Esophagus squamous epithelium (tissue), 5 donors: ENCODE results near the gene CNTN2. TPM values are rescaled to one million over a fixed set of nuclear protein-coding genes. Genes with fewer than 3 reads are reported as not detected.

ENCODE experiments used
- DNase-seq: peaks from one replicate; lab custom pipeline; 2025; lab: John Stamatoyannopoulos, UW
- H3K27ac ChIP-seq, 4 donors: fragments of 200-600 bp; sonication (generic); one replicate each; pipeline ENCODE4 v1.5.1; 2016 to 2019; ENCODE audit warnings: mild to moderate bottlenecking in 1 of 4
- H3K27me3 ChIP-seq, 4 donors: fragments of 200-600 bp; sonication (generic); 1 replicate in 3 of 4; 2 replicates in 1 of 4; pipeline versions ENCODE4 v1.5.1 to v1.6.0; 2017 to 2021; ENCODE audit warnings: antibody characterized with exemption in 1 of 4
- H3K36me3 ChIP-seq, 3 donors: fragments of 200-600 bp; sonication (generic); one replicate each; pipeline ENCODE4 v1.5.1; 2016 to 2019
- H3K4me1 ChIP-seq, 3 donors: fragments of 200-600 bp; sonication (generic); one replicate each; pipeline ENCODE4 v1.5.1; 2017 to 2019
- H3K4me3 ChIP-seq, 4 donors: fragments of 200-600 bp; sonication (generic); 1 replicate in 3 of 4; 2 replicates in 1 of 4; pipeline ENCODE4 v1.5.1; 2016 to 2019; ENCODE audit warnings: mild to moderate bottlenecking in 2 of 4, moderate library complexity in 1 of 4
- H3K9me3 ChIP-seq, 3 donors: fragments of 200-600 bp; sonication (generic); one replicate each; pipeline ENCODE4 v1.5.1; 2016 to 2019
- POLR2A ChIP-seq, 4 donors: fragments of 450-650 bp; IDR thresholded peaks; one replicate each; pipeline ENCODE4 v1.6.1; 2017; ENCODE audit warnings: antibody characterized with exemption in 4 of 4, mild to moderate bottlenecking in 4 of 4, moderate library complexity in 3 of 4
- WGBS, 2 donors: methylation state at CpG; one replicate each; pipeline ENCODE4 v1.1.5; 2018; 5-methylcytosine and 5-hydroxymethylcytosine counted together
- intact Hi-C: fragments of 100-400 bp; cut with DNase I; formaldehyde crosslinking; loops from one replicate; pipeline ENCODE4 v1.15.0; 2022
- total RNA-seq, 4 donors: library from RNA; depleted of rRNA; stranded (reverse); fragments of >200 nt; gene quantifications; one replicate each; pipeline ENCODE4 v1.1.0, GENCODE V29; 2016
- TF ChIP-seq, protein P1 (sequence below), 6 experiments: fragments of 450-650 bp in 4 of 6; fragments of 200-600 bp in 2 of 6; sonication (generic) in 2 of 6; IDR thresholded peaks; one replicate each; pipeline ENCODE4 v1.5.1; 2016 to 2019; ENCODE audit warnings: antibody characterized with exemption in 6 of 6, mild to moderate bottlenecking in 4 of 6, moderate library complexity in 4 of 6
- donor health status: DM: yes; HTN: yes; CAD: no.

The CNTN2 gene
- total RNA-seq, 4 donors from 2014 or later, result 0.19 TPM; not detected in 3

DNA sequence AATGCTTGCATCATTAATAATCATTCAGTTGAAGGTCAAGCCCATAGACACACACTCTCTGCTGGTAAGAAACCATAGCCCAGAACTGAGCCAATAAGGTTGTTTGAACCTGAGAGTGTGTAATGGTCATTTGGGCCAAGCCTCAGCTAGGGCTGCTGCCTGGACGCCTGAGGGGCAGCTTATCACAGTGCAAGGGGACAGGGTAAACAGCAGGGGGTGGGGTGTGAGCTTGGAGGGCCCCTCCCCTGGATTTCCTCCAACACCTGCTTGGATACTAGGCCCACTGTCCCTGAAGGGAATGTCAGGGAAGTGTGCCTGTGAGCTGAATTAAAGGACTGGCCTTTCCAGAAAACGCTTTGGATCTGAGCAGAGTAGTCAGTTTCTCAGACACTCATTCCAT is 24.6 kb upstream of the CNTN2 start:
- Histone ChIP-seq H3K4me3 (no peak overlapping the region), H3K36me3 (no peaks in the 10 kb centered on the region), H3K9me3 (no peaks in the 10 kb centered on the region), H3K27me3 (peaks cover 0 to 73% (median 0%) of the 10 kb centered on the region in 4 donors), H3K4me1 (peaks cover 4 to 17% (median 5%) of the 10 kb centered on the region in 3 donors), H3K27ac (no peak overlapping the region)
- intact Hi-C loops, result no loop called here
- 60 to 64% methylated on average over 1 of the region's 2 CpGs for WGBS, 2 donors
- TF ChIP-seq POLR2A (IDR thresholded peaks at IDR 0.05), result no peak
- TF ChIP-seq, protein P1, sequence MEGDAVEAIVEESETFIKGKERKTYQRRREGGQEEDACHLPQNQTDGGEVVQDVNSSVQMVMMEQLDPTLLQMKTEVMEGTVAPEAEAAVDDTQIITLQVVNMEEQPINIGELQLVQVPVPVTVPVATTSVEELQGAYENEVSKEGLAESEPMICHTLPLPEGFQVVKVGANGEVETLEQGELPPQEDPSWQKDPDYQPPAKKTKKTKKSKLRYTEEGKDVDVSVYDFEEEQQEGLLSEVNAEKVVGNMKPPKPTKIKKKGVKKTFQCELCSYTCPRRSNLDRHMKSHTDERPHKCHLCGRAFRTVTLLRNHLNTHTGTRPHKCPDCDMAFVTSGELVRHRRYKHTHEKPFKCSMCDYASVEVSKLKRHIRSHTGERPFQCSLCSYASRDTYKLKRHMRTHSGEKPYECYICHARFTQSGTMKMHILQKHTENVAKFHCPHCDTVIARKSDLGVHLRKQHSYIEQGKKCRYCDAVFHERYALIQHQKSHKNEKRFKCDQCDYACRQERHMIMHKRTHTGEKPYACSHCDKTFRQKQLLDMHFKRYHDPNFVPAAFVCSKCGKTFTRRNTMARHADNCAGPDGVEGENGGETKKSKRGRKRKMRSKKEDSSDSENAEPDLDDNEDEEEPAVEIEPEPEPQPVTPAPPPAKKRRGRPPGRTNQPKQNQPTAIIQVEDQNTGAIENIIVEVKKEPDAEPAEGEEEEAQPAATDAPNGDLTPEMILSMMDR (IDR thresholded peaks at IDR 0.05), result no peak
- no peak for DNase-seq

DNA sequence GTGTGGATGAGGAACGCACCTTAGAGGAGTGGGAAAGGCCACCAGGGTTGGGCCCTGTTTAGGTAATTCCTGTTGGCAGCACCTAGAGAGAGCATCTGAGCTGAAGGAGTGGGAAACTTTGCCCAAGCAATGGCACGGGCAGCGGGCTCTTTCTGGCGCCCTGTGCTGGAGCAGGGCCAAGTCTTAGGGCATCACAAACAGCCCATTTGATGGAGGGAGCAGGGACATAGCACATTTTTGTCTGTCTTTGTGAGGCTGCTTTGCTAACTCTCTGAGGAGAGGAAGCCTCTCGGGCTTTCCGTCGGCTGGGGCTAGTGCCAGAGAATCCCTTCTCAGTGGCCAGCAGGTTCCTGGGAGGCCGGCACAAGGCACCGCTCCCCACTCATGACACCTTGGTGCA is 22.5 kb upstream of the CNTN2 start:
- intact Hi-C loops, result no loop called here
- H3K27me3 ChIP-seq, result peaks cover 0 to 93% (median 0%) of the 10 kb centered on the region in 4 donors
- no peaks in the 10 kb centered on the region for H3K4me1 ChIP-seq
- no peak overlapping the region for H3K4me3 ChIP-seq
- no peaks in the 10 kb centered on the region for H3K9me3 ChIP-seq
- TF ChIP-seq, protein P1 (IDR thresholded peaks at IDR 0.05), result no peak
- TF ChIP-seq POLR2A (IDR thresholded peaks at IDR 0.05), result no peak
- no peaks in the 10 kb centered on the region for H3K36me3 ChIP-seq
- WGBS, 2 donors, result 84 to 89% methylated on average over 4 to 8 of the region's 9 CpGs
- H3K27ac ChIP-seq, result no peak overlapping the region
- no peak for DNase-seq

DNA sequence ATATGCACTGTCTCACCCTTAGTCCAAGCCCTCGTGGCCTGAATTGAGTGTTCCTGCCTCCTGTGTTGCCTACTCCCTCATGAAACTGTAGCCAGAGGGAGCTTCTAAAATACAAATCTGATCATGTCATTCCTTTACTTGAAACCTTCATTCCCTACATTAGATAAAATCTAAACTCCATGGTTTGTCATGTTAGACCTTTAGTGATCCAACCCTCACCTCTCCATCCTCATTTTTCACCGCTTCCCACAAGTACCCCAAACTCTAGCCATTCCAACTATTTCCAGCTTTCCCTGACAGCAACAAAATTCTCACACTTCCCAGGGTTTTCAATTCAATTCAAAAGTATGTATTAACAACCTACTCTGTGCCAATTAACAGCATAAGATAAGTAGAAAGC is 18.3 kb upstream of the CNTN2 start:
- TF ChIP-seq, protein P1 (IDR thresholded peaks at IDR 0.05), result no peak
- no peak for TF ChIP-seq POLR2A (IDR thresholded peaks at IDR 0.05)
- Histone ChIP-seq H3K27me3 (peaks cover 0 to 95% (median 0%) of the 10 kb centered on the region in 4 donors), H3K4me3 (no peak overlapping the region), H3K9me3 (no peaks in the 10 kb centered on the region), H3K4me1 (no peaks in the 10 kb centered on the region), H3K36me3 (no peaks in the 10 kb centered on the region), H3K27ac (no peak overlapping the region)
- DNase-seq, result no peak
- intact Hi-C loops, result no loop called here
- WGBS, 2 donors, result 80 to 82% methylated on average over 2 of the region's 2 CpGs

DNA sequence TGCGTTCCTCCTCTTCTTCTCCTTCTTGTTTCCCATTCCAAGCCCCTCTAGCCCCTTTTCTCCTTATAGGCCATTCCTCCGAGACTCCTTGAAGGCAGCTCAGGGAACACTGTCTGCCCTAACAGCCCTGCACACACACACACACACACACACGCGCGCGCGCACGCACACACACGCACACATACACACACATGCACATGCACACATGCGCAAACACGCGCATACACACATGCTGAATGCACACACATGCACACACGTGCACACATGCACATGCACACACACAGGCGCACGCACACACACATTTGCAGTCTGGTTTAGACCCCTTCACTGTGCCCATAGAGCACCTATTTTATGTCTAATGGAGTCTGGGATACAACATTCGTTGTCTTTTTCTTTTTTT is 17.8 kb upstream of the CNTN2 start:
- no peaks in the 10 kb centered on the region for H3K9me3 ChIP-seq
- 89 to 91% methylated on average over 16 of the region's 16 CpGs for WGBS, 2 donors
- TF ChIP-seq, protein P1 (IDR thresholded peaks at IDR 0.05), result no peak
- TF ChIP-seq POLR2A (IDR thresholded peaks at IDR 0.05), result no peak
- H3K27me3 ChIP-seq, result peaks cover 0 to 95% (median 0%) of the 10 kb centered on the region in 4 donors
- H3K27ac ChIP-seq, result no peak overlapping the region
- no peaks in the 10 kb centered on the region for H3K4me1 ChIP-seq
- no peaks in the 10 kb centered on the region for H3K36me3 ChIP-seq
- intact Hi-C loops, result no loop called here
- no peak overlapping the region for H3K4me3 ChIP-seq
- no peak for DNase-seq

DNA sequence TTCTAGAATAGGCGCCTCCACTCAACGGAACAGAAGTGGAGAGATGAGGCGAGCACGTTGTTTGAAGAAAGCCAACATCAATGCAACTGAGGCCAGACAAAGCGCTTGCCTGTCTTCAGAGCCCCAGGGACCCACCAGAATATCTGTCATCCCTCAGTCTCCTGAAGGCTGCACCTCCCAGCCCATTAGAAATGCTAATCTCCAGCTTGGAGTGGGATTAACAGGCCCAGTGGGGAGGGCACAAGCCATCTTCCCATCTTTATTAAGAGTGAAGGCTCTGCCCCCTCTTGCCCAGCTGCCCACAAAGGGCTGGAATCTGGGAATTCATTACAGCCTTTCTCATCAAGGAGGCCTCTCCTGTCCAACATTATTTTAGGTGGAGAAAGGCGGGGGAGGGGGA is 16.8 kb upstream of the CNTN2 start:
- TF ChIP-seq, protein P1 (IDR thresholded peaks at IDR 0.05), result no peak
- no peak for TF ChIP-seq POLR2A (IDR thresholded peaks at IDR 0.05)
- intact Hi-C loops, result no loop called here
- Histone ChIP-seq H3K27ac (no peak overlapping the region), H3K36me3 (no peaks in the 10 kb centered on the region), H3K4me1 (no peaks in the 10 kb centered on the region), H3K27me3 (peaks cover 0 to 95% (median 0%) of the 10 kb centered on the region in 4 donors), H3K4me3 (no peak overlapping the region), H3K9me3 (no peaks in the 10 kb centered on the region)
- 74 to 80% methylated on average over 5 to 6 of the region's 6 CpGs for WGBS, 2 donors
- no peak for DNase-seq
